ENCODE measurements around the gene MAP2K6. TPM values are rescaled to one million over a fixed set of nuclear protein-coding genes. Genes with fewer than 3 reads are reported as not detected.

The MAP2K6 gene
- total RNA-seq, 1 donor from 2014 or later: 30.5 TPM

GRCh38 chr17:69552986-69553667, 138.6 kb downstream of the MAP2K6 start:
- peaks cover 13% of the 10 kb centered on the region for H3K36me3 Mint-ChIP-seq (ENCODE audit: low read depth, unreplicated experiment)
- H3K4me1 Mint-ChIP-seq (ENCODE audit: unreplicated experiment): peaks cover 2% of the 10 kb centered on the region
- TF ChIP-seq, protein P1, sequence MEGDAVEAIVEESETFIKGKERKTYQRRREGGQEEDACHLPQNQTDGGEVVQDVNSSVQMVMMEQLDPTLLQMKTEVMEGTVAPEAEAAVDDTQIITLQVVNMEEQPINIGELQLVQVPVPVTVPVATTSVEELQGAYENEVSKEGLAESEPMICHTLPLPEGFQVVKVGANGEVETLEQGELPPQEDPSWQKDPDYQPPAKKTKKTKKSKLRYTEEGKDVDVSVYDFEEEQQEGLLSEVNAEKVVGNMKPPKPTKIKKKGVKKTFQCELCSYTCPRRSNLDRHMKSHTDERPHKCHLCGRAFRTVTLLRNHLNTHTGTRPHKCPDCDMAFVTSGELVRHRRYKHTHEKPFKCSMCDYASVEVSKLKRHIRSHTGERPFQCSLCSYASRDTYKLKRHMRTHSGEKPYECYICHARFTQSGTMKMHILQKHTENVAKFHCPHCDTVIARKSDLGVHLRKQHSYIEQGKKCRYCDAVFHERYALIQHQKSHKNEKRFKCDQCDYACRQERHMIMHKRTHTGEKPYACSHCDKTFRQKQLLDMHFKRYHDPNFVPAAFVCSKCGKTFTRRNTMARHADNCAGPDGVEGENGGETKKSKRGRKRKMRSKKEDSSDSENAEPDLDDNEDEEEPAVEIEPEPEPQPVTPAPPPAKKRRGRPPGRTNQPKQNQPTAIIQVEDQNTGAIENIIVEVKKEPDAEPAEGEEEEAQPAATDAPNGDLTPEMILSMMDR (IDR thresholded peaks at IDR 0.05; ENCODE audit: unreplicated experiment): no peak
- no peak overlapping the region for H3K4me3 Mint-ChIP-seq (ENCODE audit: unreplicated experiment)
- no peak for DNase-seq (ENCODE audit: low spot score)
- H3K27ac Mint-ChIP-seq (ENCODE audit: unreplicated experiment): no peak overlapping the region
- H3K27me3 Mint-ChIP-seq (ENCODE audit: unreplicated experiment): no peaks in the 10 kb centered on the region
- no peaks in the 10 kb centered on the region for H3K9me3 Mint-ChIP-seq (ENCODE audit: unreplicated experiment)

DNA sequence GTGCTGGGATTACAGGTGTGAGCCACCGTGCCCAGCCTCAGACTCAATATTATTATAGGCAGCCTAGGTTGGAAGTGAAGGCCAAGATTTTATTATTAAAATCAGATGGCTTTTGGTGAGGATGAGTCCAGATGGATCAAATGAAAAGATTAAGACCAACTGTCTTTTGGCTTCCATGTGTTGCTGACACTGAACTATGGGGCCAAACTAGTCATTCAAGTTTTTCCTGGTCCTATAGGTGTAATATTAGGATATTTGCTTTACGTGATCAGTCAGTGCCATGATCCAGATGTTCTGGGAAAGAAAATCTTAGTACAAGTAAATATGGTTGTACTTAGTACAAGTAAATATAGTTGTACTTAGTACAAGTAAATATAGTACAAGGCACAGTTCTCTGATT, 140.6 kb downstream of the MAP2K6 start:
- Mint-ChIP-seq H3K4me3 (ENCODE audit: unreplicated experiment) (no peak overlapping the region), H3K27ac (ENCODE audit: unreplicated experiment) (no peak overlapping the region), H3K9me3 (ENCODE audit: unreplicated experiment) (no peaks in the 10 kb centered on the region), H3K4me1 (ENCODE audit: unreplicated experiment) (peaks cover 2% of the 10 kb centered on the region), H3K36me3 (ENCODE audit: low read depth, unreplicated experiment) (peaks cover 13% of the 10 kb centered on the region), H3K27me3 (ENCODE audit: unreplicated experiment) (no peaks in the 10 kb centered on the region)
- DNase-seq (ENCODE audit: low spot score): no peak
- TF ChIP-seq, protein P1 (IDR thresholded peaks at IDR 0.05; ENCODE audit: unreplicated experiment): no peak

DNA sequence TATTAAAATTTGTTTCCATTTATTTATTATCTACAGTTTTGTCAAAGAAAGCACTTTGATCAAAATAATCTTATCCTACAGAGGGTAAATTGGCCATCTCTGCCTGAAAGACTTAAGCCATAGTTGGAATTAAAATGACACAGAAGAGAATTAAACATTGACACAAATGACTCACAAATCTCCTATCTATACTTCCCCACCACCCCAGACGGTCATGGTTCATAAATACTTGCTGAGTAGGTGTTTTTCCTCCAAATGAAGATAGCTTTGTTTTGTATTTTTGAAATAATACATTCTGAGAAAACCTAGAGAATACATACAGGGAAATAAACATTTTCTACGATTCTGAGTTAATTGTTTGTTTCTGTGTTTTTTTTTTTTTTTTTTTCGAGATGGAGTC, 142.8 kb downstream of the MAP2K6 start:
- TF ChIP-seq, protein P1 (IDR thresholded peaks at IDR 0.05; ENCODE audit: unreplicated experiment): no peak
- peaks cover 13% of the 10 kb centered on the region for H3K36me3 Mint-ChIP-seq (ENCODE audit: low read depth, unreplicated experiment)
- H3K9me3 Mint-ChIP-seq (ENCODE audit: unreplicated experiment): no peaks in the 10 kb centered on the region
- H3K27ac Mint-ChIP-seq (ENCODE audit: unreplicated experiment): no peak overlapping the region
- H3K4me3 Mint-ChIP-seq (ENCODE audit: unreplicated experiment): no peak overlapping the region
- no peaks in the 10 kb centered on the region for H3K27me3 Mint-ChIP-seq (ENCODE audit: unreplicated experiment)
- H3K4me1 Mint-ChIP-seq (ENCODE audit: unreplicated experiment): peaks cover 2% of the 10 kb centered on the region
- DNase-seq (ENCODE audit: low spot score): no peak

GRCh38 chr17:69558796-69559195, 144.3 kb downstream of the MAP2K6 start:
- no peak for DNase-seq (ENCODE audit: low spot score)
- Mint-ChIP-seq H3K27ac (ENCODE audit: unreplicated experiment) (no peak overlapping the region), H3K4me1 (ENCODE audit: unreplicated experiment) (peaks cover 2% of the 10 kb centered on the region), H3K27me3 (ENCODE audit: unreplicated experiment) (peaks cover under 1% of the 10 kb centered on the region), H3K9me3 (ENCODE audit: unreplicated experiment) (no peaks in the 10 kb centered on the region), H3K4me3 (ENCODE audit: unreplicated experiment) (no peak overlapping the region), H3K36me3 (ENCODE audit: low read depth, unreplicated experiment) (peaks cover 3% of the 10 kb centered on the region)
- TF ChIP-seq, protein P1 (IDR thresholded peaks at IDR 0.05; ENCODE audit: unreplicated experiment): no peak

DNA sequence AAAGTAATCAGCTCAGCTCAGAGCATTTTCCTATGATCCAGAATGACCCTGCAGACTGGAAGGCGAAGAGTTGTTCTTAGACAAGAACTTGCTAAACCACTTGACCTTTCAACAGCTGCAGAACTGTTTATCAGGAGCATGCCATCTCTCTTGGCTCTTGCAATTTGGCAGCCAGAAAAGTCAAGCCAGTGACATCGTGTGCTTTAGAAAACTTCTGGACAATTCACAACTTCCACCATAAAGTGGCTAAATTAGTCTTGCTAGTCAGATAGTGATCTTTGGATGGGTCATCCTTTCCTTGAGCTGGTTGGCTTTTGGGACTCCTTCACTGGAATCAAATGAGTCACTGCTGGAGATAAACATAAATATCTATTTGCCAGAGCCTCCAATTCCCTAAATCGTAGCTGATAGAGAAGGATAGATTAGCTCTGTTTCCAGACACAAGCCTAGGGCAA, 146.5 kb downstream of the MAP2K6 start:
- no peak for DNase-seq (ENCODE audit: low spot score)
- Mint-ChIP-seq H3K27ac (ENCODE audit: unreplicated experiment) (no peak overlapping the region), H3K9me3 (ENCODE audit: unreplicated experiment) (no peaks in the 10 kb centered on the region), H3K36me3 (ENCODE audit: low read depth, unreplicated experiment) (no peaks in the 10 kb centered on the region), H3K4me1 (ENCODE audit: unreplicated experiment) (no peaks in the 10 kb centered on the region), H3K27me3 (ENCODE audit: unreplicated experiment) (peaks cover 2% of the 10 kb centered on the region), H3K4me3 (ENCODE audit: unreplicated experiment) (no peak overlapping the region)
- TF ChIP-seq, protein P1 (IDR thresholded peaks at IDR 0.05; ENCODE audit: unreplicated experiment): no peak

Measured in endothelial cell (in vitro differentiated cells).